VCaP (cell line): ENCODE results near the gene C10orf90.

Experiments
- H3K27ac ChIP-seq: fragments of 450-650 bp; 2 replicates; pipeline ENCODE4 v1.5.1; 2017
- TF ChIP-seq, protein P1 (sequence below): fragments of 450-650 bp; conservative IDR thresholded peaks from 2 replicates; pipeline ENCODE4 v1.5.1; 2017; ENCODE audit warnings: mild to moderate bottlenecking, moderate library complexity

Gene C10orf90

DNA sequence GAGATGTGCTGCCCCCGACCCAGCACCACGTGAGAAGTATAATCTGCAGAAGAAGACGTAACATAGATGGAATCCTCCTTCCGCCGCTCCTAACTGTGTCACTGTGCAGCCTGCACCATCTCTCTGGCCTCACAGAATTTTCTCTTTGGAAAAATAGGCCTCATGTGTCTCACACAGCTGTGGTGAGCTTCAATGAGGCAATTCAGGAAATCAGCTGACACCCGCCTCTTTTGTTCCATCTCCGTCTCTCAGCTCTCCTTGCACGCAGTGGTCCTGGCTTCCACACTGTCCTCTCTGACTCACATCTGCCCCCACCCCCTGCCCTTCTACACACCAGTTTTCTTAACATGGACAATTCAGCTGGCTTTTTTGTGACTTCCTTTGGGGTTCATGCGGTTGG, 7.2 kb downstream of the C10orf90 start:
- no peak overlapping the region for H3K27ac ChIP-seq
- TF ChIP-seq, protein P1, sequence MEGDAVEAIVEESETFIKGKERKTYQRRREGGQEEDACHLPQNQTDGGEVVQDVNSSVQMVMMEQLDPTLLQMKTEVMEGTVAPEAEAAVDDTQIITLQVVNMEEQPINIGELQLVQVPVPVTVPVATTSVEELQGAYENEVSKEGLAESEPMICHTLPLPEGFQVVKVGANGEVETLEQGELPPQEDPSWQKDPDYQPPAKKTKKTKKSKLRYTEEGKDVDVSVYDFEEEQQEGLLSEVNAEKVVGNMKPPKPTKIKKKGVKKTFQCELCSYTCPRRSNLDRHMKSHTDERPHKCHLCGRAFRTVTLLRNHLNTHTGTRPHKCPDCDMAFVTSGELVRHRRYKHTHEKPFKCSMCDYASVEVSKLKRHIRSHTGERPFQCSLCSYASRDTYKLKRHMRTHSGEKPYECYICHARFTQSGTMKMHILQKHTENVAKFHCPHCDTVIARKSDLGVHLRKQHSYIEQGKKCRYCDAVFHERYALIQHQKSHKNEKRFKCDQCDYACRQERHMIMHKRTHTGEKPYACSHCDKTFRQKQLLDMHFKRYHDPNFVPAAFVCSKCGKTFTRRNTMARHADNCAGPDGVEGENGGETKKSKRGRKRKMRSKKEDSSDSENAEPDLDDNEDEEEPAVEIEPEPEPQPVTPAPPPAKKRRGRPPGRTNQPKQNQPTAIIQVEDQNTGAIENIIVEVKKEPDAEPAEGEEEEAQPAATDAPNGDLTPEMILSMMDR: no peak

DNA sequence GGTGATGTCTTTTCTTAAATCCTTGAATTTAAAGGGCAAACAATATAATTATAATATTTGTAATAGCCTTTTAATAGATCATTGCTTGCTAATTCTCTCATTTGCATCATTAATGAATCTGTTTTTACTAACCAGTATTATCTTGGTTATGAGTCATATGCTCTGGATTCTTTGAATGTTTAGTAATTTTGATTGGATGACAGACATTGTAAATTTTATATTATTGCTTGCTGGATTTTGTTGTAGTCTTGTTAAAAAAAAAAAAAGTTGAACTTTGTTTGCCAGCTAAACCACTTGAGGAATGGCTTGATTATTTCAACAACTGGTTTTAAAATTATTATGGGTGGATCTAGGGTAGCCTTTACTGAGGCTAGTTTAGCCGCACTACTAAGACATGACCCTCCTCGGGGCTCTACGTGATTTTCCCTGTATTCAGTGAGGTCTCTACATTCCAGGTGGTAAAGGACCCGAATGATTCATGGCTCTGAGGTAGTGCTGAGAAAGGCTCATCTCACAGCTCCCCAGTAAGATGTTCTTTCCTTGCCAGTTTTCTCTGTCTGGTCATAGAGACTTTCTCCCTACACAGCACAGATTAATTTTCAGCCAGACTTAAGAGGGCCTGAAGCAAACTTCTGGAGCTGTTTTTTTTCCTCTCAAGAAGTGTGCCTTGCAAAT, 8.5 kb downstream of the C10orf90 start:
- H3K27ac ChIP-seq: no peak overlapping the region
- TF ChIP-seq, protein P1: no peak

DNA sequence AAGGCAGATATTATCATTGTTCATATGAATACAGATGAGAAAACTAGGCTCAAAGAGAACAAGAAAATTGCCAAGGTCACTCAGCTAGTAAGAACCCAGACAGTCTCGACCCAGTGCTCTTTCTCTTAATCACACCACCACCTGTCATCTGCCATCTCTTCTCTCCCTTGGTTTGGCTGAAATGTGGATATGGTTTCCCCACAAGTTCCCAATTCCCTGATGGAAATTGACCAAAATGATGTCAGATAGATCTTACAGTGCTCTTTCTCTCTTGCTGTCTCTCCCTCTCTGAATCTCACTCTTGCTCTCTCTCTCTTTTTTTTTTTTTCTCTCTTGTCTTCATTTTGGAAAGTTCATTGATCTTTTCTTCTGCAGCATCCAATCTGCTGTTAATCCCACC, 9.1 kb downstream of the C10orf90 start:
- no peak overlapping the region for H3K27ac ChIP-seq
- TF ChIP-seq, protein P1: no peak

DNA sequence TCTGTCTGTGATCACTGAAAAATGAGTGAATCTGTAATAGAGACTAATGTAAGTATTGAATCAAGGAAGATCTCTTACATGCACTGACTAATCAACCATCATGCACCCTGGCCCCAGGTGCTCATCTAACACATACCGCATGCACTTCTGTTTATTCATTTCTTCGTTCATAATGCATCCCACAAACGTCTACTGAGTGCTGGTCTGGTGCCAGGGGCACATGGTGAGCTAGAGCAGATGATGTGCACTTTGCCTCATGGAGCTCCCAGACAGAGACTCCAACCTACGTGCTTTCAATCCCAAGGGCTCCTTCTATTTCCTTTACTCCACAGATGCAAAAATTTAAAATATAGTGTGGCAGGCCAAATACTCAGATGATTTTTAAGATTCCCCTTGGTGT, 10.7 kb downstream of the C10orf90 start:
- TF ChIP-seq, protein P1: no peak

DNA sequence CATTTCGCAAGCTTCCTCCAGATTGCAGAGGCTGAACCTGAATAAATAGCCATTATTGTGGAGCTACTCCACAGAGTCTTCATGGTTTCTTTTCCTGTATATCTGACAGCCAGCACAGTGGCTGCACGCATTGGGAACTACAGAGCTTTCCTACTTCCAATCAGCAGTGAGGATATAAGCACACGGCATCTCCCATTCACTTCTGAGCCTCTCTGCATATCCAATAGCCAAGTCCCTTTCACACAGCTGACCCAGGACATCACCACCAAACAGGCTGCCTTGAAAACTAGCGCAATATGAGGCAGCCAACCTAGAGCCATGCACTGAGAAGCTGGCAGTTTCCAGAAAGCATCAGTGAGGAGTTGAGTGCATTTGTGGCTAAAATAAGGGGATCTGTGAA, 11.6 kb downstream of the C10orf90 start:
- TF ChIP-seq, protein P1: no peak

More for the DNA sequence above, 10.7 kb downstream of the C10orf90 start:
- H3K27ac ChIP-seq: no peak overlapping the region

DNA sequence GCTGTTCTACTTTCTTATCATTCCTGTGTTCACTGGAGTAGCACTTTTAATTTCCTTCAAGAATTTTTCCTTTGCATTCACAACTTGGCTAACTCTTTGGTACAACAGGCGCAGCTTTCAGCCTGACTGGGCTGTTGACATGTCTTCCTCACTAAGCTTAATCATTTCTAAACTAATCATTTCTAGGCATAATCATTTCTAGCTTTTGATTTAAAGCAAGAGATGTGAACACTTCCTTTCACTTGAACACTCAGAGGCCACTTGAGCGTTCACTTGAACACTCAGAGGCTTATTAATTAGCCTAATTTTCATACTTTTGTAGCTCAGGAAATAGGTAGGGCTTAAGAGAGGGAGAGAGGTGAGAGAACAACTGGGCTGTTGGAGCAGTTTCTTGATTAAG, 15.9 kb downstream of the C10orf90 start:
- TF ChIP-seq, protein P1: no peak
- H3K27ac ChIP-seq: no peak overlapping the region

More for the DNA sequence above, 11.6 kb downstream of the C10orf90 start:
- no peak overlapping the region for H3K27ac ChIP-seq

DNA sequence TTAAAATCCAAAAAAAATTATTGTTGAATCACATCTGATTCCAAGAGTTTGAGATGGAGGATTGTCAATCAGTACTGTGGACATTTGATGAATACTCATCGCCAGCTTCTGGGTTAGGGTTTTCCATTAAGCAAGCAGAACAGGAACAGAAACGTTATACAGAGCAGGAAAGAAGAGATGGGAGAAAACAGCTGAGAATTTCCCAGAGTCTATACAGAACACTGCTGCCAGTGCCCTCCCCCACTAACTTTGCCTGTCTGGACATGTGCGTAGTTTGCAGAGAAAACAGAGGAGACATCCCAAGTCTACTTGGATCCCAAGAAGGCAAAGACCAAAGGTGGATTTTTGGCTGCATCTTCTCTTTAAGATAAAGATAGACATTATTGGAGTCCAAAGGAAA, 19.0 kb downstream of the C10orf90 start:
- no peak overlapping the region for H3K27ac ChIP-seq
- TF ChIP-seq, protein P1: no peak
